ENCODE measurements around the gene CCDC197.

The CCDC197 gene

DNA sequence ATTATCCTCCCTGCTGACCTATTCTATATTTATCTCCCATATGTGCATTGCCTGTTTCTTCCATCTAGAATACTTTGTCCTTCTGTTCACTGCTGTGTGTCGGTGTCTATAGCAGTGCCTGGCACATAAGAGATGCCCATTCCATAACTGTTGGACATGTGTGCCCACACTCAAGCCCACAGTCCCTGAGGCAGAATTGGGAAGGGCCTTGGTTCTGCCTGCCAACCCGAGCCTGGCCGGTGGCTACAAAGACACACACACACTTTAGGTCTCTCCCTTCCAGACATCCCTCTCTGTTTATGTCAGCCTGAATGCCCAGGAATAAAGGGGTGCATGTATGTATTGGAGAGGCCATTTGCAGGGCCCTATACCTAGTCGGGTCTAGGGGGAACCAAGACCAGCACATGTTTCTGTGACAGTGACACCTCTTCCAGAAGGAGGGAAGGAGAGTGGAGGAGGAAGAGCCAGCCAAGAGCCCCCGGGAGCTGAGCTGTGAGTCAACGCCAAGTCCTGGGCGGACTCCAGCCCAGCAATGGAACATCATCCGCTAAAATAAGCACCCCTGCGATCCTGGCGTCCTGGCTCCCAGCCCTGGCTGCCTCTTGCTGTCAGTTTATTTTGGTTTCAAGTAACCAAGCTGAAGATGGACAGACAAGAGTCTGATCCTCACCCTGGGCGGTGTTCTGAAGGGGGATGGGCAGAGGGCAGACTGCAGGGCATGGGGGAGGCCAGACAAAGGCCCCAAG, 16.5 kb upstream of the CCDC197 start:
- DNase-seq: no peak

- no peak for DNase-seq
Measured at GRCh38 chr14:93981316-93982229, 15.5 kb upstream of the CCDC197 start.

GRCh38 chr14:93982230-93983007, 14.7 kb upstream of the CCDC197 start:
- DNase-seq: no peak

DNA sequence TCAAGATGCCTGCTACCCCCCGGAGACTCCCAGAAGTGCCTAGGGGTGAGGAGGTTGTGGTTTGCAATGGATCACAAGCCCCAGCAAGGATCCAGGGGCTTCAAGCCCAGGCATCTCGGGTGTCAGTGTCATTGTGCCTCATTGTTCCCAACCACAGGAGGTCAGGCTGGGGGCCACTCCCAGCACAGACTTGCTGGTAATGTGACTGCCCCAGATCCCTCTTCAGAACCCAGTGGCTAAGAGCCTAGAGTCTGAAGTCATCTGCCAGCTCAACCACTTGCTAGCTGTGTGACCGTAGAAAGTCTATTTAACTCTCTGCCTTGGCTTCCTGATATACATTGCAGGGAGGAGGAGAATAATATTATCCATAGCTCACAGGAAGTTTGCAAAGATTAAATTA, 13.0 kb upstream of the CCDC197 start:
- DNase-seq: no peak

GRCh38 chr14:93984987-93985410, 12.1 kb upstream of the CCDC197 start:
- no peak for DNase-seq

- DNase-seq: no peak
Measured at GRCh38 chr14:93986955-93987354, 10.1 kb upstream of the CCDC197 start.

DNA sequence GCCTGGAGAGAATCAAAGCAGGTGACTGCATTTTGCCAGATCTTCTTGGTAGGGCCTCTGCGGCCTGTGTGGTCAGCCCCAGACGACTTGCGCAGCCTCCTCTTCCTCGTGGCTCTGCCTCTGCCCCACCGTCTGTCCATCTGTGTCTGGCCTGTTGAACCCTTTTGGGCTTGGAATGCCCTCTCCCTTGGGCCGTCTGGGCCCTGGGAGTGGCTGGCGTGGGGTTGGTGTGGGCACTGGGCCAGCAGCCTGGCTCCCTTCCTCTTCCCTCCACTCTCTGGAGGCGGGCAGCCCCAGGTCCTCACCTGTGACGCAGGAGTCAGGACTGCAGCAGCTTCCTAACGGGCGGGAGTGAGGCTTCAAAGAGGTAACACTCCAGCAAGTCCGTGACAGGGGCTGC, 9.7 kb upstream of the CCDC197 start:
- DNase-seq: no peak

DNA sequence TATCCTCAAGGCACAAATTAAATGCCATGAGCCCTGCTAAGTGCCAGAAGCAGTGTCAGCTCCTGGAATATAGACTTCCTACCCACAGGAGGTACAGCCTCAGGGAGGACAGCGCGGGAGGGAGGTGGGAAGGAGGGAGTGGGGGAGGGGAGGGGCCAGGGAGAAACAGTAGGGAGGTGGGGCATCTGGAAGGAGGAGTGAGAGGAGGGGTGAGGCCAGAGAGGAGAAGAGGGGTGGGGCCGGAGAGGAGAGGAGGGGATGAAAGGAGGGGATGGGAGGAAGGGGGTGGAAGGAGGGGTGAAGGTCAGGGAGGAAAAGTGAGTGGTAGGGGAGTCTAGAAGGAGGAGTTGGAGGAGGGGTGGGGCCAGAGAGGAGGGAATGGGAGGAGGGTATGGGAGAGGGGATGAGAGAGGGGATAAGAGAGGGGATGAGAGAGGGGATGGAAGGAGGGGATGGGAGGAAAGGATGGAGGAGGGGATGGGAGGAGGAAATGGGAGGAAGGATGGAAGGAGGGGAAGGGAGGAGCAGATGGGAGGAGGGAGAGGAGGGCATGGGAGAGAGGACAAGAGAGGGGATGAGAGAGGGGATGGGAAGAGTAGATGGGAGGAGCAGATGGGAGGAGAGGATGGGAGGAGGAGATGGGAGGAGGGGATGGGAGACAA, 9.2 kb upstream of the CCDC197 start:
- DNase-seq: no peak

DNA sequence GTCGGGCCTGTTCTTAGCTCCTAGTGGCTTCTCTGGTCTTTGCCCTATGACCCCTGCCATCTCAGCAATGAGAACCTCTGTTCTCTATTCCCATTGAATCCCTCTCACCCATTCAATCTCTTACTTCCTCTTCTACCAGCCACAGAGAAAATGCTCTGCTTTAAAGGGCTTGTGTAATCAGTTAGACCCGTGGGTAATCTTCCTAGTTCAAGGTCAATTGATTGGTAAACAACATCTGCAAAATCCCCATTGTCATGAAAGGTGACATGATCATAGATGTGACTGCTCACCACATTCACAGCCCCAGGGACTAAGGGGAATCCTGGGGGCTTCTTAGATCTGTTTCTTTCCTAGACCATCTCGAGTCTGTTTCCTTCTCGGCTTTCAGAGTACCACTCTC, 7.2 kb upstream of the CCDC197 start:
- DNase-seq: no peak

DNA sequence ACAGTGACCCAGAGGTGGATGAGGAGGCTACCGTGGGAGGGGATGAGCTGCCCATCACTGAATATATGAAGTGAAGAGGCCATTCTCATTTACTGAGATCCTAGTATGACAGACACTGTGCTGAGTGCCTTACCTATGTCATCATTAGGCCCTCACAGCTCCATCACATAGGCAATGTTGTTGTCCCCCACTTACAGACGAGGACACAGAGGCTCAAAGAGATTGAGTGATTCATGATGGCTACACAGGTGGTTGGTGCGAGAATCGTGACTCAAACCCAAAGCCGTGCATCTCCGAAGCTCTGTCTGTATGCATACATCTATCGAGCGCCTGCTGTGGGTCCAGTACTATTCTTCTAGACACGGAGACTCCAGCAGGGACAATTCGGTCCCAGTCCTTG, 5.9 kb upstream of the CCDC197 start:
- no peak for DNase-seq

DNA sequence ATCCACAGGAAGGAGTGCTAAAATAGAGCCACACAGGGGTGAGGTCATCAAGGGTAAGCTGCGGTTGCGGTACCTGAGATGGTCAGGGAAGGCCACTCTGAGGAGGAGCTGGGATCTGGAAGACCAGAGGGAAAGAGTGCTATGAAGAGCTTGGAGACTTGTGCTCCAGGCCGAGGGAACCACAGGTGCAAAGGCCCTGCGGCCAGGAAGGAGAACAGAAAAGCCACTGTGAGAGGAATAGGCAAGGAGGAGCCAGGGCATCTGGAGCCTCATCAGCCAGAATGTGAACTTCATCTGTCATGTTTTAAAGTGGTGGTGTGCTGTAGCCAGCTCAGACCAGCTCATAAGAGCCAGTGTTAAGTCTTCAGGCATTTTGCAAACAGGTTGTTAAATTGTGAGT, 5.5 kb upstream of the CCDC197 start:
- DNase-seq: no peak

- DNase-seq: no peak
Measured at GRCh38 chr14:93993382-93993781, 3.7 kb upstream of the CCDC197 start.

DNA sequence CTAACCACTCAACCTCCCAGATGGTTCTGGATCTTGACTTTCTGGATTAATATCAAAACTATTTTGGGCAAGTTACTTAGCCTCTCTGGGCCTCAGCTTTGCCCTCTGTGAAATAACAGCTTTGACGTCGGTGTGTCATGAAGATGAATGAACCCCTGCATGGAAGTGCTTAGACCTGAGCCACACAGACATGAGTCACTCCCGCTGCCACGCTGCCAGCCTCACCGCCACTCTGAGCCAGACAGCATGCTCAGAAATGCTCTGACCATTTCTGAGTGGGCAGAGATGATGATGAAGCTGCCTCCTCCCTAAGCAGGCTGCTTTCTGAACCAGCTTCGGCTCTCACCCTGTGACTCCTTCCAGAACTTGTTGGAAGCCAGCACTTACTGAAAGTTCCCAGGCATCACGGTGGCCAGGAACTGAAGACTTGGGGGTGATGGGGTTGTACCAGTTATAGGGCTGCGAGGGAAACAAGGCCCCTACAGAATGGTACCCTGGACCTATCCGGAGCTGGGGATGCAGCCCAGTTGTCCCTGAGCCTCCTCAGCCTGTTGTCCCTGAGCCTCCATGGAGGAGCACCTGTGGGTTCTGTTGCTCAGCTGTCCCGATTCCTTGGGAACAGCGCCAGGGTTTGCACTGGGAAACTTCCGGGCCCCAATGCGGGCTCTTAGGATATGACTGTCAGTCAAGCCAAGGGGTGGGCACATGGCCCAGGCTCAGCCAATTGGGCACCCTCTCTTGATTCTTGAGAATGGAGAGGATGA, 2.0 kb upstream of the CCDC197 start:
- no peak for DNase-seq

GRCh38 chr14:93996130-93996695, 888 bp upstream of the CCDC197 start:
- DNase-seq: no peak

GRCh38 chr14:93997916-93998870, 1.1 kb downstream of the CCDC197 start:
- DNase-seq: no peak

GRCh38 chr14:93998871-93999403, 1.8 kb downstream of the CCDC197 start:
- DNase-seq: no peak

DNA sequence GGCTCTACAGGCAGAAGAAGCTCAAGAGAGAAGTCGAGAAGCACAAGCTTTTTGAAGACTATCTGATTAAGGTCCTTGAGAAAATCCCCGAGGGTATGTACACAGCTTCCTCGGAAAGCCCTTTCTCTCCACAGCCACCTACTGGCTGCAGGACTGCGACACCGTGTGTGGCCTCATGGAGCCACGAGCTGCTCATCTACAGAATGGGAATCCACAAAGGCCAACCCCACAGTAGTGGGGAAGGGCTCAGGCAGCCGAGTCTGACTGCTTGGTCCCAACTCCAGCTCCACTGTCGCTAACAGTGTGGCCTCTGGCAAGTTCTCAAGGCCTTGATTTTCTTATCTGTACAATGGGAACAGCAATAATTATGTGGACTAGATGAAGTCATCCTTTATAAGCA, 2.5 kb downstream of the CCDC197 start:
- no peak for DNase-seq

DNA sequence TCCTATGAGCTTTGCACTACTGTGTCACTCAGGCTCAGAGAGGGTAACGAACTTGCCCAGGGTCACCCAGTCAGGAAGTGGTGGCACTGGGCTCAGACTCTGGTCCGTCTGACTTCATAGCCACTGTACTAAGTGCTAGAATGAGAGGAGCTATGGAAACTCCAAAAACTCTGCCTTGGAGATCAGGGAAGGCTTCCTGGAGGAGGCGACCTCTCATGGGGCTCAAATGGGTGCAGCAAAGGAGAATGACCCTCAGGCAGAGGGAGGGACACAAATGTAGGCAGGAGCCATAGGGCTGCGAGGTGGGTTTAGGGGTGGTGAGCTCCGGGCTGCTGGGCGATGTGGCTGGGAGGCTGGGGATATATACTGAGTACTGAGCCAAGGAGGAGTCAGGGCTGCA, 3.2 kb downstream of the CCDC197 start:
- DNase-seq: no peak

GRCh38 chr14:94001016-94001415, 3.9 kb downstream of the CCDC197 start:
- no peak for DNase-seq
